Activated CD8-positive, alpha-beta memory T cell treated with anti-CD3 and anti-CD28 coated beads for 36 hours (primary cell): ENCODE measurements around the gene LNPK. TPM values are rescaled to one million over a fixed set of nuclear protein-coding genes. Genes with fewer than 3 reads are reported as not detected.
"Not testable (repeated sequence)": the region's sequence is repeated elsewhere in the genome, so short reads cannot be mapped to it uniquely, and the experiment has no call there.

Source experiments
- CTCF ChIA-PET: fragments of 350-600 bp; sonication (Branson Sonifier 250); formaldehyde crosslinking; loops from one replicate; lab custom pipeline; 2021; ENCODE audit warnings: antibody characterized with exemption; lab: Charles Lee
- POLR2A ChIA-PET: fragments of 350-600 bp; sonication (Branson Sonifier 250); formaldehyde crosslinking; loops from one replicate; lab custom pipeline; 2021; ENCODE audit warnings: antibody characterized with exemption; lab: Charles Lee
- total RNA-seq, 2 experiments: library from RNA; stranded (reverse); gene quantifications; one replicate each; pipeline ENCODE4 v1.2.3, GENCODE V29; 2021

LNPK gene
- total RNA-seq, 2 experiments from 2014 or later = 38.3 to 42.9 TPM

DNA sequence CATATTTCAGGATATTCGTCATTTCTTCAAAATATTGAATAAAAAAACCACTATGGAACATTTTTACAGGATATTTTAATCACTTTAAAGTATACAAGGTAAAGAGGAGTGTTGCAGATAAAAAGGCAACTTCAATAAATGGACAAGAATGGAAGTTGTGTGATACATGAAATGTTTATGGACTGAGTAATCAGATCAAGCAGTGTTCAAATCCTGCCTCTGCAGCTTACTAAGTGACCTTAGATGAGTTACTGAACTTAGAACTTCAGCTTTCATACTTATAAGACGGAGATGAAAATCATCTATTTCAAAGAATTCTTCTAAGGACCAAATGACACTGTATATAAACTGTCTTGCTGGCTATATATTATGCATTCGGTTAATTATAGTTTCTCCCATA, 87.2 kb downstream of the LNPK start:
- ChIA-PET POLR2A (no interaction called here), CTCF (no interaction called here)

DNA sequence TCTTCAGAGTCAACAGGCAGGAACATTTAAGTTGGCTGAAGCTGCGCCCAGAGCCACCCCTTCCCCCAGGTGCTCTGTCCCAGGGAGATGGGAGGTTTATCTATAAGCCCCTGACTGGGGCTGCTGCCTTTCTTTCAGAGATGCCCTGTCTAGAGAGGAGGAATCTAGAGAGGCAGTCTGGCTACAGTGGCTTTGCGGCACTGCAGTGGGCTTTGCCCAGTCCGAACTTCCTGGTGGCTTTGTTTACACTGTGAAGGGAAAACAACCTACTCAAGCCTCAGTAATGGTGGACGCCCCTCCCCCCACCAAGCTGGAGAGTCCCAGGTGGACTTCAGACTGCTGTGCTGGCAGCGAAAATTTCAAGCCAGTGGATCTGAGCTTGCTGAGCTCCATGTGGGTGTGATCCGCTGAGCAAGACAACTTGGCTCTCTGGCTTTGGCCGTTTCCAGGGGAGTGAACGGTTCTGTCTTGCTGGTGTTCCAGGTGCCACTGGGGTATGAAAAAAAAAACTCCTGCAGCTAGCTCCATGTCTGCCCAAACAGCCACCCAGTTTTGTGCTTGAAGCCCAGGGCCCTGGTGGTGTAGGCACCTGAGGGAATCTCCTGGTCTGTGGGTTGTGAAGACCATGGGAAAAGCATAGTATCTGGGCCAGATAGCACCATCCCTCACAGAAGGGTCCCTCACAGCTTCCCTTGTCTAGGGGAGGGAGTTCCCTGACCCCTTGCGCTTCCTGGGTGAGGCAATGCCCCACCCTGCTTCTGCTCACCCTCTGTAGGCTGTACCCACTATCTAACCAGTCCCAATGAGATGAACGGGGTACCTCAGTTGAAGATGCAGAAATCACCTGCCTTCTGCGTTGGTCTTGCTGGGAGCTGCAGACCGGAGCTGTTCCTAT, 88.0 kb downstream of the LNPK start:
- CTCF ChIA-PET, POLR2A ChIA-PET: not testable (repeated sequence)

DNA sequence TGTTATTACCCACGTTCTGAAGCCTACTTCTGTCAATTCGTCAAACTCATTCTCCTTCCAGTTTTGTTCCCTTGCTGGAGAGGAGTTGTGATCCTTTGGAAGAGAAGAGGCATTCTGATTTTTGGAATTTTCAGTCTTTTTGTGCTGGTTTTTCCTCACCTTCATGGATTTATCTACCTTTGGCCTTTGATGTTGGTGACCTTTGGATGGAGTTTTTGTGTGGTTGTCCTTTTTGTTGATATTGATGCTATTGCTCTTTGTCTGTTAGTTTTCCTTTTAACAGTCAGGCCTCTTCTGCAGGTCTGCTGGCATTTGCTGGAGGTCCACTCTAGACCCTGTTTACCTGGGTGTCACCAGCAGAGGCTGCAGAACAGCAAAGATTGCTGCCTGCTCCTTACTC, 88.8 kb downstream of the LNPK start:
- CTCF ChIA-PET = not testable (repeated sequence)

DNA sequence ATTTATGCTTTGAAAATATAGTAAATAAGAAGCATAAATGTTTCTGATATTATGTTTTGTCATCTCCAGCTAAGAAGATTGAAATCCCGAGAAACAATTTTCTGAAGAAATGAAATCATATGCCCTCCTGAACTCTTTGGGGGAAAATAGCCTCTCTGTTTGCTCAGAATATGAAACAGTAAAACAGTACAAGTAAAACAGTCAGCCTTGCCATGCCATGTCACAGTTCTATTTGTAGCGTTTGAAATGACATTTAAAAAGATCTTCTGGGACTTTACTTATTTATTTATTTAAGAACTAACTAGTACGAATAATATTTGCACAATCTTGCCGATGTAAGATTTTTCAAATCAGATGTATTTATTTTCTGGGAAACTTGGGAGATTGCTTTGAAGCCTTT, 98.0 kb downstream of the LNPK start:
- POLR2A ChIA-PET = no interaction called here
- CTCF ChIA-PET = no interaction called here

More for the DNA sequence above, 88.8 kb downstream of the LNPK start:
- POLR2A ChIA-PET = not testable (repeated sequence)

DNA sequence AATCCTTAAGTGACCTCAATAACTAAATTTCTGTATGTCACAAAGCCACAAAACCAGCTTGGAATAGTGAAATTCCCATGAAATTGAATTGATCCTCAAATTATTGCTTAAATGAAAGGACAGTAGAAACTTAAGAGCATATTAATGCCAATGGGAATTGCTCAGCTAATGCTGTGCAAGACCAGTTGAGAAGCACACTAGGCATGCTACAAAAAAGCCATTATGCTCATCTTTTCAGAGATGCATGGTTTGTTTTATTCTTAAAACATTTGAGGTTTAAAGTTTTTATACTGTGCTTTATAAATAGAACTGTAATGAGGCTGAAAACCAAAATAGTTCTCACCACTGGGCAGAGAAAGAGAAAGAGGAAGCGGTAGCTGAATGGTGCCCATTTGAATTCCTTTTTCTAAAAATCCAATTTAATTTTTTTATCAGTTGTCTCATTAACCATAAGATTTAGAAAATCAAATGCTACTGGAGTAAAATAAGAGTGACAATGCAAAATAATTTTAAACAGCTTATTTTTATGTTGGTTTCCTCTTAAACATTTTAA, 98.6 kb downstream of the LNPK start:
- ChIA-PET CTCF (no interaction called here), POLR2A (no interaction called here)

DNA sequence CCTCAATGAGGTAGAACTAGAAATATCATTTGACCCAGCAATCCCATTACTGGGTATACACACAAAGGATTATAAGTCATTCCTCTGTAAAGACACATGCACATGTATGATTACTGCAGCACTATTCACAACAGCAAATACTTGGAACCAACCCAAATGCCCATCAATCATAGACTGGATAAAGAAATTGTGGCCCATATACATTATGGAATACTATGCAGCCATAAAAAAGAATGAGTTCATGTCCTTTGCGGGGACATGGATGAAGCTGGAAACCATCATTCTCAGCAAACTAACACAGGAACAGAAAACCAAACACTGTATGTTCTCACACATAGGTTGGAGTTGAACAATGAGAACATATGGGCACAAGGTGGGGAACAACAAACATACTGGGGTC, 106.1 kb downstream of the LNPK start:
- CTCF ChIA-PET, POLR2A ChIA-PET: not testable (repeated sequence)

DNA sequence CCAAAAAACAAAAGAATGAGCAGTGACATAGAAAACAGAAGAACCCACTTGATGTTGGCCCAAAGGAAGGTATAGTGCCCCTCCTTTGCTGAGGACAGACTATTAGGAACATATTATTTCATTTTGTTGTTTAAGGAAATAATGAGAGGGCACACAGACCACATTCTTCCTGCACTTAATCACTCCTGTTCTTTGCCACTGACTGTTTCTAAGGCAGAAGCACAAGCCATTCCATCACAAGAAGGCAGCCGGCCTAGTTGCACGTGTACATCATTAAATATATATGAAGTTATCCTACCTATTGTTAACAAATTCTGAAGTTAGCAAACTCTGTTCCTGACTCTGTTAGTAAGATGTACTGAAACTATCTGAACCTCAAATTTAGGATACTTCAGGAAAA, 110.0 kb downstream of the LNPK start:
- ChIA-PET CTCF (no interaction called here), POLR2A (no interaction called here)

DNA sequence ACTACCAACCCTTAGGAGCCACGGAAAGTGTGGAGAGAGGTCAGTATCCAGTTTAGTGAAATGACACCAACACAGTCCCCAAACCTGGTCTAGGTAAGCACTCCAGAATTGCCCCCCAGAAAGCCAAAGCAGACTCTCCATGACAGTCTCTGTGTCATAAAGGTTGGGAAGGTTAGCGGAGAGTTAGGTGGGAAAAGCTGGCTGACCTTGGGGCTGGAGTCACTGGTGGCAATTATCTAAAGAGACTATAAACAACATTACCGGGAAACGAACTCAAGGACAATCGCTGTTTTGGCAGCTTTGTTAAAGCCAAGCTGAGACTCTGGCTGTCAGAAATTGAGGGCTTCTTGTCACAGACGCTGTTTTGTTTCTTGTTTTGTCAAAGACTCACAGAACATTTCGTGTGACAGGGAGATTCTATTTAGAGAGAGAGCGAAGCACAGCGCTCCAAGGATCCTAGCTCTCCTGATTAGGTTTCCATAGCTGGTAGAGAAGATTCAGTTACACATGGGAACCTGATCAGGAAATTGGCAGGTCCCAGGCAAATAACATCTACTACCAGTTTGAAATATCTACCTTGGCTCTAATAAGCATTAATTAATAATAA, 111.3 kb downstream of the LNPK start:
- ChIA-PET POLR2A (no interaction called here), CTCF (interaction anchor here (0.6 kb wide), 1 partner anchor 10 kb away, joined by 3 read pairs; no protein-coding TSS in a partner anchor)

DNA sequence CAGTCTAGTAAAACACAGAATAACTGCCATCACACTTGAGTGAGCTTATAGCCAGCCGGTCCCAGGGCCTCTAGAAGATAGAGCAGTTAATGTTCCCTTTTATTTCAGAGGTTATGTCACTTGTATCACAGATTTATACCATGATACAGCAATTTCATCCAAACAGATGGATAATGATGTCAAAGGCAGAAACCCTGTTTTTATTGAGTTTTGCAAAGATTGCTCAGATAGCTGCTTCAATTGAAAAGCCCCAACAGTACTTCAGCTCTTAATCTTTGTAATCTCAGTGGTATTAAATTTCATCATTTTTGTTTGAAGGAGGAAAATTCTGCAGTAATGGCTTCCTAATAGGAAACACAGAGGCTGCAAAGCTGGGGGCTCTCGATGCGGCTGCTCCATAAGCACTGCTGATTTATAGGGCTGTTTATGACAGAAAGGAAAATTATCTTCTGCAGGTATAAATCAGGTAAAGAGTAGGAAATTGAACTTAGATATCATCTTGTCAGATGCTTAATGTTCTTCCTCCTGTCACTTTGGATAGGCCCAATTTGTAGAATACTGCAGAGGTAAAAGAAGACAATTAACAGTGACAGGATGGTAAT, 112.3 kb downstream of the LNPK start:
- POLR2A ChIA-PET = no interaction called here
- CTCF ChIA-PET = no interaction called here

DNA sequence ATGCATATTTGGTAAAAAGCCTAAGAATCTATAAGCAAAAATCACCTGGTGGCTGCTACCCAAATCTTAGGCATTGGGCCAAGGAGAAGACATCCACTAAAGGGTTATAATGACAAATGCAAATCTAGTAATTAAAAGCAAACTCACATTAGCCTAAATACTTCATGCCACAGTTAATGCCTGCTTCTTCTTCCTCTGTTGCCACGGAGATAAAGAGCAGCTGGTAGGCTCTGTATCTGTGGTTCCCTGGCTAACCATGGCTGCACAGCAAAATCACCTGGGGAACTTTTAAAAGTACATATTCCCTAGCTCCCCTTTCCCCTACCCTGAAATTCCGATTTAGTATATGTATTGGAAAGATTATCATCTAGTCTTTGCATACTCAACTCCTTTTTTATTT, 114.3 kb downstream of the LNPK start:
- CTCF ChIA-PET = no interaction called here
- POLR2A ChIA-PET = no interaction called here

DNA sequence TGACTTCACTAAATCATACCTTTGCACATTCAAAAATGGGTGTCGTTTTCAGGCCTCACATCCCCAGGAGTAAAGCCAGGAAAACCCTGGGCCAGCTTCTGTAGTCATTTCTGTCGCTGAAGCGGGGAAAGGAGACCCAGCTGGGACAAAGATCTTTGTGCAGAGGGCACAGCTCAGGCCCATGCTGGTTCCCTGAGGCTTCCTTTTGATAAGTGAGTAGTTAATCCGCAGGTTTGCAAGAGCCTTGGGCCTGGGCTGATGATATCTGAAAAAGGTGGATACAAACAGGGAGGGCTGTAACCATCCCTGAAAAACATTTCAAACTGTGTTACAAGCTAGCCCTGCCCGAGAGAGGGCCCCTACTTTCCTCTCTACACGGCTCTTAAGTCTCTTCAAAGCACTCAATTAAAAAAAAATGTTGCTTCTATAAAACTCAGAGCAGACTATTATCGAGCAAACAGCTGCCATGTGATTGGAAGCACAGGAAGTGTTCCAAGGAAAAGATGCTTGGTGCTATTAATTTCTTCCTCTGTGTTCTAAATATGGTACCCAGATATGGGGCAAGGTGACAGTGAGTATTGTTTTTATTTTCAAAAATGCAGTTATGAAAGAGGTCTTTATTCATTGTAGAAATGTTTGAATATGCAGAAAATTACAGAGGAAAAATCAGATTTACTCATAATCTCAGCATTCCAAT, 117.2 kb downstream of the LNPK start:
- POLR2A ChIA-PET = no interaction called here
- CTCF ChIA-PET = no interaction called here

DNA sequence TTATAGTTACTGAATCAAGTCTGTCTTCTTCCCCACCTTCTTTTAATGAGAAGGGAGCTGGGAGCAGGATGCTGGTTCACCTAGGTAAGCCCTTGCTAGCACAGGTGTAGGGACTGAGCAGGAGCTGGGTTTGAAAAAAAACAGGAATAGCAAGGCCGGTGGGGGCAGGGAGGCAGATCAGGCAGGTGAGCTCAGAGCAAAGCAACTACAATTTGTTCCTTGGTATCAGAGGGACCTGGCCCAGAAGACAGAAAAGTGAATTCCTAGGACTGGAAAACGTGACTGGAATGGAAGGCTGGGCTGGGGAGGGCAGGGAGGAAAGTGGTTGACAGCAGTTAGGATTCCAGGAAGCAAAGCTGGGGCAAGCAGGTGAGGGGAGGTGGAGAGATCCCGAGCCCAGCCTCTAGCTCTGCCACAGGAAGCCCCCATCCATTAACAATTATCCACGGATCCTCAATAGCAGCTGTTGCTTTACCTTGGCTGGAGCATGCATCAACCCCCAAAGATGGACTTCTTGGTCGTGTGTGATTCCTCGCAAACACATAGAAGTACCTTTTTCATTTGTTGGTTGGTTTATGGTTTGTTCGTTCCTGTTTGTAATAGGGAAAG, 118.4 kb downstream of the LNPK start:
- CTCF ChIA-PET = no interaction called here
- POLR2A ChIA-PET = no interaction called here

DNA sequence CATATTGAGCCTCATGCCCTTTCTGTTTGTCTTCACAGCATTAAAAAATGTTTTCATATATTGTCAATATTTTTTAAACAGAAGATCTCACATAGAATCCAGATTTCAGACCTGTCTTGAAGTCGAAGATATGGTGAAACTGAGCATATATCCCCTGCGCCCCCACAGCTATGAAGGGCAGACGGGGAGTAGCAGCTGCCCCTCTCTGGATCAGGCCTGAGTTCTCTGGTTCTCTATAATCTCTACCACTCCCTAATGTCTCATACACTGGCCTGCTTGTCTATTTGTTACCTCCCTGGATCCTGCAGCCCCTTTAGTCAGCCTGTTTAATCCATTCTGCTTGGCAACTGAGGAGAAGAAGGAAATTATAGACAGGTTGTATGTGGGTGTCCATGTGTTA, 122.4 kb downstream of the LNPK start:
- ChIA-PET POLR2A (no interaction called here), CTCF (no interaction called here)

DNA sequence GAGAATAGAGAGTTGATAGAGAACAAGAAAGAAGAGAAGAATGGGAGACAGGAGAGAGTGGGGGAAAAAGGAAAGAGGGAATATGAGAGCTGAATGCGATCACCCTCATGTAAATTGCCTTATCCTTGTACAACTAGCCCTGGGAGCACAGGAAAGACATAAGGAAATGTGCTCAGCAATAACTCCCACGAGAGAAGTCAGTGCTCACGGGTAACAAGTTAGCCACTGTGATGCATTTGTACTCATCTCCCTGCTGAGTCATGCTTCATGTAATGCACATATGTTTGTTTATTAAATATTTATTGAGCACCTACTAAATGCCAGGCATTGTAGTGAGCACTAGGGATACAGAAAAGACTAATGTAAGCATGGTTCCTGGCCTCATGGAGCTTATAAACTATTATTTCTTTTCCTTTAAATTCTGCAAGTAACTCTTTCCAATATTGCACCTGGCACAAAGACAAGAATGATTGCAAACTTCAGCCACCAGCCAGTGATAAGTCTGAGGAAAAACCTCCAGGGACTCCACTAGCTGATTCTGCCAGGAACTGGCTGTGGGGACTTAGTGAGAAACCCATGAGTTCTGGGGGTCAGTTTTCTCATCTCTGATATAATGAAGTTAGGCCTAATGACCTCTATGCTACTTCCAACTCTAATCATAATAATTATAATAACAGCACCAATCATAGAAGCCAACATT, 124.1 kb downstream of the LNPK start:
- ChIA-PET POLR2A (no interaction called here), CTCF (no interaction called here)

DNA sequence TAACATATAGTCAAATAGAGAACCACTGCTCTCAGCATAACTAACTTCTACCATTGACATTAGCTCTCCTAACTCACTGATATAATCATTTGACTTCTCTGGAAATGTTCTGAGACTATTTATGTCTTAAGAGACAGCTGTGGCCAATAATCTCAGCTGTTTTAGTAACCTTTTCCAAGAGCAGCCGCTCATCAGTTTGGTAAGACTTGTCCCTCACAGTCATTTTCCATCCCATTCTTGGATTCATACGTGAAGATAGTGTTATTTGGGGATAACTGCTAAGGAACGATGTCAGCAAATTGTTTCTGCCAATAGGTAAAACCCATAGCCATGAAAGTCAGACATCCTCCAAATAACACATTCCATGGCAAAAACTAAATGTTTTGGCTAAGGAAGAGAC, 127.8 kb downstream of the LNPK start:
- ChIA-PET POLR2A (no interaction called here), CTCF (no interaction called here)
